GM12874 (cell line): ENCODE measurements around the gene SLC49A3.

Experiments
- CTCF ChIP-seq: IDR thresholded peaks from 2 replicates; pipeline ENCODE4 v1.5.1; 2011; ENCODE audit warnings: low read depth, mild to moderate bottlenecking, control low read depth, low read length, moderate library complexity; ENCODE audit not compliant: insufficient read depth

Gene SLC49A3

GRCh38 chr4:651884-652642 is 36.9 kb downstream of the SLC49A3 start:
- TF ChIP-seq CTCF, result no peak

GRCh38 chr4:650951-651883 is 37.7 kb downstream of the SLC49A3 start:
- TF ChIP-seq CTCF, result no peak

- no peak for TF ChIP-seq CTCF
Measured at GRCh38 chr4:650461-650860, 38.5 kb downstream of the SLC49A3 start.

GRCh38 chr4:649751-650310 is 39.1 kb downstream of the SLC49A3 start:
- no peak for TF ChIP-seq CTCF

- TF ChIP-seq CTCF, result no peak
Measured at GRCh38 chr4:649293-649625, 39.7 kb downstream of the SLC49A3 start.

GRCh38 chr4:648579-649292 is 40.2 kb downstream of the SLC49A3 start:
- TF ChIP-seq CTCF, result no peak

GRCh38 chr4:647481-647880 is 41.5 kb downstream of the SLC49A3 start:
- TF ChIP-seq CTCF, result no peak
